Subcutaneous abdominal adipose tissue (tissue), 5 donors: Measurements from ENCODE around the gene SLC15A1.

ENCODE experiments used
- H3K27ac ChIP-seq: one replicate; pipeline ENCODE4 v1.7.0; 2013; ENCODE audit warnings: low read depth, mild to moderate bottlenecking, inconsistent platforms, low read length, moderate library complexity
- H3K27me3 ChIP-seq, 5 donors: one replicate each; pipeline ENCODE4 v1.7.0; 2013; ENCODE audit warnings: low read length in 5 of 5, inconsistent platforms in 1 of 5; ENCODE audit not compliant: control insufficient read depth in 5 of 5, insufficient read depth in 4 of 5
- H3K36me3 ChIP-seq, 5 donors: one replicate each; pipeline ENCODE4 v1.7.0; 2013; ENCODE audit warnings: low read length in 5 of 5; ENCODE audit not compliant: control insufficient read depth in 5 of 5, insufficient read depth in 5 of 5
- H3K4me1 ChIP-seq, 5 donors: one replicate each; pipeline ENCODE4 v1.7.0; 2013; ENCODE audit warnings: low read length in 5 of 5, mild to moderate bottlenecking in 3 of 5, moderate library complexity in 1 of 5; ENCODE audit not compliant: control insufficient read depth in 5 of 5, insufficient read depth in 5 of 5
- H3K4me3 ChIP-seq, 5 donors: one replicate each; pipeline ENCODE4 v1.7.0; 2013; ENCODE audit warnings: low read length in 5 of 5, low read depth in 1 of 5
- H3K9ac ChIP-seq, 5 donors: one replicate each; pipeline ENCODE4 v1.7.0; 2013; ENCODE audit warnings: low read length in 5 of 5, mild to moderate bottlenecking in 4 of 5, moderate library complexity in 3 of 5
- H3K9me3 ChIP-seq, 5 donors: one replicate each; pipeline ENCODE4 v1.7.0; 2013; ENCODE audit warnings: low read length in 5 of 5; ENCODE audit not compliant: control insufficient read depth in 5 of 5
- donor health status: healthy.
- donor health status: healthy.
- donor health status: healthy.
- donor health status: healthy.
- donor health status: healthy.

SLC15A1 gene

GRCh38 chr13:98792785-98793495 lies 40.5 kb upstream of the SLC15A1 start:
- Histone ChIP-seq H3K27me3 (no peaks in the 10 kb centered on the region), H3K9me3 (no peaks in the 10 kb centered on the region), H3K36me3 (peaks cover 0 to 44% (median 40%) of the 10 kb centered on the region in 5 donors), H3K27ac (no peak overlapping the region), H3K4me3 (no peak overlapping the region), H3K9ac (no peak overlapping the region), H3K4me1 (no peaks in the 10 kb centered on the region)

GRCh38 chr13:98792321-98792720 lies 39.8 kb upstream of the SLC15A1 start:
- Histone ChIP-seq H3K36me3 (peaks cover 0 to 38% (median 34%) of the 10 kb centered on the region in 5 donors), H3K9me3 (no peaks in the 10 kb centered on the region), H3K27me3 (no peaks in the 10 kb centered on the region), H3K4me3 (no peak overlapping the region), H3K4me1 (no peaks in the 10 kb centered on the region), H3K27ac (no peak overlapping the region), H3K9ac (no peak overlapping the region)

- no peak overlapping the region for H3K27ac ChIP-seq
- H3K9ac ChIP-seq = no peak overlapping the region
- no peaks in the 10 kb centered on the region for H3K4me1 ChIP-seq
- no peak overlapping the region for H3K4me3 ChIP-seq
- no peaks in the 10 kb centered on the region for H3K9me3 ChIP-seq
- no peaks in the 10 kb centered on the region for H3K27me3 ChIP-seq
- peaks cover 0 to 31% (median 27%) of the 10 kb centered on the region in 5 donors for H3K36me3 ChIP-seq
These were observed 39.1 kb upstream of the SLC15A1 start for GRCh38 chr13:98791611-98792010.

- Histone ChIP-seq H3K9ac (no peak overlapping the region), H3K36me3 (peaks cover 0 to 6% (median 3%) of the 10 kb centered on the region in 5 donors), H3K27me3 (no peaks in the 10 kb centered on the region), H3K27ac (no peak overlapping the region), H3K4me1 (no peaks in the 10 kb centered on the region), H3K9me3 (peaks cover 0 to 3% (median 0%) of the 10 kb centered on the region in 5 donors), H3K4me3 (no peak overlapping the region)
These were observed 35.5 kb upstream of the SLC15A1 start for GRCh38 chr13:98787996-98788395.

GRCh38 chr13:98787173-98787572 lies 34.7 kb upstream of the SLC15A1 start:
- Histone ChIP-seq H3K4me3 (no peak overlapping the region), H3K9ac (no peak overlapping the region), H3K27ac (no peak overlapping the region), H3K36me3 (no peaks in the 10 kb centered on the region), H3K4me1 (no peaks in the 10 kb centered on the region), H3K9me3 (peaks cover 0 to 3% (median 0%) of the 10 kb centered on the region in 5 donors), H3K27me3 (no peaks in the 10 kb centered on the region)

- Histone ChIP-seq H3K9me3 (peaks cover 0 to 3% (median 0%) of the 10 kb centered on the region in 5 donors), H3K27ac (no peak overlapping the region), H3K4me1 (no peaks in the 10 kb centered on the region), H3K36me3 (no peaks in the 10 kb centered on the region), H3K9ac (no peak overlapping the region), H3K4me3 (no peak overlapping the region), H3K27me3 (peaks cover 0 to 5% (median 0%) of the 10 kb centered on the region in 5 donors)
These were observed 33.6 kb upstream of the SLC15A1 start for GRCh38 chr13:98786023-98786422.

- Histone ChIP-seq H3K36me3 (no peaks in the 10 kb centered on the region), H3K9me3 (peaks cover 0 to 3% (median 0%) of the 10 kb centered on the region in 5 donors), H3K4me1 (no peaks in the 10 kb centered on the region), H3K27ac (no peak overlapping the region), H3K9ac (no peak overlapping the region), H3K4me3 (no peak overlapping the region), H3K27me3 (peaks cover 0 to 5% (median 0%) of the 10 kb centered on the region in 5 donors)
These were observed 32.9 kb upstream of the SLC15A1 start for GRCh38 chr13:98785405-98785804.

- Histone ChIP-seq H3K27me3 (peaks cover 0 to 5% (median 0%) of the 10 kb centered on the region in 5 donors), H3K36me3 (no peaks in the 10 kb centered on the region), H3K9ac (no peak overlapping the region), H3K4me1 (no peaks in the 10 kb centered on the region), H3K4me3 (no peak overlapping the region), H3K27ac (no peak overlapping the region), H3K9me3 (peaks cover 0 to 3% (median 0%) of the 10 kb centered on the region in 5 donors)
These were observed 32.2 kb upstream of the SLC15A1 start for GRCh38 chr13:98784666-98785065.

- peaks cover 0 to 3% (median 0%) of the 10 kb centered on the region in 5 donors for H3K9me3 ChIP-seq
- peaks cover 0 to 5% (median 0%) of the 10 kb centered on the region in 5 donors for H3K27me3 ChIP-seq
These were observed 31.5 kb upstream of the SLC15A1 start for GRCh38 chr13:98783856-98784478.

GRCh38 chr13:98782654-98783053 lies 30.2 kb upstream of the SLC15A1 start:
- H3K27ac ChIP-seq = no peak overlapping the region
- no peak overlapping the region for H3K4me3 ChIP-seq
- no peaks in the 10 kb centered on the region for H3K4me1 ChIP-seq

More at GRCh38 chr13:98783856-98784478, 31.5 kb upstream of the SLC15A1 start:
- H3K36me3 ChIP-seq = no peaks in the 10 kb centered on the region
- H3K27ac ChIP-seq = no peak overlapping the region
- H3K4me1 ChIP-seq = no peaks in the 10 kb centered on the region
- H3K9ac ChIP-seq = no peak overlapping the region
- no peak overlapping the region for H3K4me3 ChIP-seq

More at GRCh38 chr13:98782654-98783053, 30.2 kb upstream of the SLC15A1 start:
- peaks cover 0 to 5% (median 0%) of the 10 kb centered on the region in 5 donors for H3K27me3 ChIP-seq
- no peak overlapping the region for H3K9ac ChIP-seq
- no peaks in the 10 kb centered on the region for H3K36me3 ChIP-seq
- peaks cover 0 to 3% (median 0%) of the 10 kb centered on the region in 5 donors for H3K9me3 ChIP-seq
